Parathyroid adenoma (tissue), 2 donors: ENCODE measurements around the gene ANKRD30B.
"Not testable (repeated sequence)": the region's sequence is repeated elsewhere in the genome, so short reads cannot be mapped to it uniquely, and the experiment has no call there.

Experiments used
- H2AFZ ChIP-seq: fragments of 300-600 bp; sonication (generic); one replicate; pipeline ENCODE4 v1.7.0; 2017; ENCODE audit warnings: antibody characterized with exemption, mild to moderate bottlenecking
- H3K27ac ChIP-seq: fragments of 300-600 bp; sonication (generic); one replicate; pipeline ENCODE4 v1.7.0; 2017
- H3K27me3 ChIP-seq: fragments of 300-600 bp; sonication (generic); one replicate; pipeline ENCODE4 v1.7.0; 2017; ENCODE audit warnings: low read length; ENCODE audit not compliant: control insufficient read depth, insufficient read depth
- H3K36me3 ChIP-seq: fragments of 300-600 bp; sonication (generic); one replicate; pipeline ENCODE4 v1.7.0; 2017; ENCODE audit warnings: low read length; ENCODE audit not compliant: control insufficient read depth, insufficient read depth
- H3K4me1 ChIP-seq: fragments of 300-600 bp; sonication (generic); one replicate; pipeline ENCODE4 v1.7.0; 2017; ENCODE audit warnings: control low read depth
- H3K4me2 ChIP-seq: fragments of 300-600 bp; sonication (generic); one replicate; pipeline ENCODE4 v1.7.0; 2017; ENCODE audit warnings: low read length
- H3K4me3 ChIP-seq: fragments of 300-600 bp; sonication (generic); one replicate; pipeline ENCODE4 v1.7.0; 2017; ENCODE audit warnings: low read depth, low read length
- H3K79me2 ChIP-seq: fragments of 300-600 bp; sonication (generic); one replicate; pipeline ENCODE4 v1.7.0; 2017; ENCODE audit warnings: control low read depth
- H3K9ac ChIP-seq: fragments of 300-600 bp; sonication (generic); one replicate; pipeline ENCODE4 v1.7.0; 2017; ENCODE audit warnings: mild to moderate bottlenecking
- H3K9me3 ChIP-seq: fragments of 300-600 bp; sonication (generic); one replicate; pipeline ENCODE4 v1.7.0; 2017; ENCODE audit warnings: low read length; ENCODE audit not compliant: control insufficient read depth
- TF ChIP-seq, protein P1 (sequence below): fragments of 300-600 bp; sonication (generic); IDR thresholded peaks from one replicate; pipeline ENCODE4 v1.7.0; 2017; ENCODE audit warnings: antibody characterized with exemption, mild to moderate bottlenecking
- donor health status: primary hyperparathyroidism.

The ANKRD30B gene

DNA sequence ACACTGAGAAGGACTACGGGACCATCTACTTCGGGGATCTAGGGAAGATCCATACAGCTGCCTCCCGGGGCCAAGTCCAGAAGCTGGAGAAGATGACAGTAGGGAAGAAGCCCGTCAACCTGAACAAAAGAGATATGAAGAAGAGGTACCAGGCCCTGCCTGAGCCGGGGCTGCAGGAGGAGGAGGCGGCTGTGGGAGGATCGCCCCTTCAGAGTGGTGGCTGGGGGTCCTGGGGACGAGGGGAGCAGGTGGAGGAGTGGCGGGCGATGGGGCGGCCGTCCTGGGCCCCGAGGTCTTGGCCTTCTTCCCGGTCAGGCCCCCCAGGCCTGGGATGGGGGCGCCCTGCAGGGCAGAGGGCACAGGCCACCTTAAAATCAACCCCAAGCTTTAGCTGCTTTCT, 524 bp downstream of the ANKRD30B start:
- Histone ChIP-seq H3K4me3 (peak overlapping the region; percentile 51), H3K27ac (no peak overlapping the region), H3K36me3 (no peaks in the 10 kb centered on the region), H3K4me2 (no peak overlapping the region), H3K79me2 (no peaks in the 10 kb centered on the region), H3K9ac (no peak overlapping the region), H3K27me3 (no peaks in the 10 kb centered on the region), H3K9me3 (no peaks in the 10 kb centered on the region), H2AFZ (no peak overlapping the region), H3K4me1 (no peaks in the 10 kb centered on the region)
- TF ChIP-seq, protein P1, sequence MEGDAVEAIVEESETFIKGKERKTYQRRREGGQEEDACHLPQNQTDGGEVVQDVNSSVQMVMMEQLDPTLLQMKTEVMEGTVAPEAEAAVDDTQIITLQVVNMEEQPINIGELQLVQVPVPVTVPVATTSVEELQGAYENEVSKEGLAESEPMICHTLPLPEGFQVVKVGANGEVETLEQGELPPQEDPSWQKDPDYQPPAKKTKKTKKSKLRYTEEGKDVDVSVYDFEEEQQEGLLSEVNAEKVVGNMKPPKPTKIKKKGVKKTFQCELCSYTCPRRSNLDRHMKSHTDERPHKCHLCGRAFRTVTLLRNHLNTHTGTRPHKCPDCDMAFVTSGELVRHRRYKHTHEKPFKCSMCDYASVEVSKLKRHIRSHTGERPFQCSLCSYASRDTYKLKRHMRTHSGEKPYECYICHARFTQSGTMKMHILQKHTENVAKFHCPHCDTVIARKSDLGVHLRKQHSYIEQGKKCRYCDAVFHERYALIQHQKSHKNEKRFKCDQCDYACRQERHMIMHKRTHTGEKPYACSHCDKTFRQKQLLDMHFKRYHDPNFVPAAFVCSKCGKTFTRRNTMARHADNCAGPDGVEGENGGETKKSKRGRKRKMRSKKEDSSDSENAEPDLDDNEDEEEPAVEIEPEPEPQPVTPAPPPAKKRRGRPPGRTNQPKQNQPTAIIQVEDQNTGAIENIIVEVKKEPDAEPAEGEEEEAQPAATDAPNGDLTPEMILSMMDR: no peak

DNA sequence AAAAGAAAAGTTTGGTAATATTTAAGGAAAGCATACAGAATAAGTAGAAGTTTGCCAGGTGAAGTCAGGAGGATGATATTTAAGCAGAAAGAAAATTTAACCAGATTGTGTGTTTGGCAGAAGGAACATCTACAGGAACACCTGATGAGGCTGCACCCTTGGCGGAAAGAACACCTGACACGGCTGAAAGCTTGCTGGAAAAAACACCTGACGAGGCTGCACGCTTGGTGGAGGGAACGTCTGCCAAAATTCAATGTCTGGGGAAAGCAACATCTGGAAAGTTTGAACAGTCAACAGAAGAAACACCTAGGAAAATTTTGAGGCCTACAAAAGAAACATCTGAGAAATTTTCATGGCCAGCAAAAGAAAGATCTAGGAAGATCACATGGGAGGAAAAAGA, 15.6 kb downstream of the ANKRD30B start:
- H3K4me3 ChIP-seq, H3K36me3 ChIP-seq, H2AFZ ChIP-seq, H3K27ac ChIP-seq, H3K9me3 ChIP-seq, H3K4me1 ChIP-seq, H3K27me3 ChIP-seq, H3K9ac ChIP-seq, H3K79me2 ChIP-seq: not testable (repeated sequence)
- peak overlapping the region; percentile 17 for H3K4me2 ChIP-seq

DNA sequence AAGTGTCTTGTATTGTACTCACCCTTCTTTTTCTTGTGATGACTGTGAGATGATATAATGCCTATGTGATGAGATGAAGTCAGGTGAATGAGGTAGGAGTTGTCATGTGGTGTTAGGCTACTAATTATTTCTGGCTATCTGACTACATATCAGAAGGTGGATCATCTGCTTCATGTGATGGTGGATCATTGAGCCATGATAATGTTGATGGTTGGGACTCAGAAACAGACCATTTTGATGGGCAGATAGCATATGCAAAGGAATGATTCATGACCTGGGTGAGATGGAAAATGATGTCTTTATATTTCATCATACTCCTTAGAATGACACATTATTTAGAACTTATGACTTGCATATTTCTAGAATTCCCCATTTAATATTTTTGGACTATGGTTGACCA, 19.5 kb downstream of the ANKRD30B start:
- Histone ChIP-seq H3K27ac (no peak overlapping the region), H3K4me3 (no peak overlapping the region)

DNA sequence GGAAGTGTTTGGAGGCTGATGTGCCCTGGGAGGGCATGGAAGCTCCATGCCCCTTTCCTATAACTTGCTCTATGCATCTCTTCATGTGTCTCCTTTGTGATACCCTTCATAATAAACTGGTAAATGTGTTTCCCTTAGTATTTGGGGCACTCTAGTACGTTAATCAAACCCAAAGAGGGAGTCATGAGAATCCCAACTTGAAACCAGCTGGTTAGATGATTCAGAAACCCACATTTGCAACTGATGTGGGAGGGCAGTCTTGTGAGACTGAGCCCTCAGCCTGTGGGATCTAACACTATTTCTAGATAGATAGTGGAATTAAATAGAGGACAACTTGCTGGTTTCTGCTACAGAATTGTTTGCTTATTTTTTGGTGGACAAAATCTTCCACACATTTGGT, 20.3 kb downstream of the ANKRD30B start:
- TF ChIP-seq, protein P1: no peak
- H3K4me1 ChIP-seq: no peaks in the 10 kb centered on the region
- H3K4me2 ChIP-seq: no peak overlapping the region
- H3K9ac ChIP-seq: no peak overlapping the region
- H3K36me3 ChIP-seq: no peaks in the 10 kb centered on the region
- no peaks in the 10 kb centered on the region for H3K27me3 ChIP-seq
- no peak overlapping the region for H3K27ac ChIP-seq
- H3K9me3 ChIP-seq: no peaks in the 10 kb centered on the region
- H3K4me3 ChIP-seq: no peak overlapping the region
- no peaks in the 10 kb centered on the region for H3K79me2 ChIP-seq
- H2AFZ ChIP-seq: no peak overlapping the region

More for the DNA sequence above, 19.5 kb downstream of the ANKRD30B start:
- Histone ChIP-seq H3K4me2 (no peak overlapping the region), H3K4me1 (no peaks in the 10 kb centered on the region), H2AFZ (no peak overlapping the region), H3K36me3 (no peaks in the 10 kb centered on the region), H3K79me2 (no peaks in the 10 kb centered on the region), H3K9me3 (no peaks in the 10 kb centered on the region), H3K9ac (no peak overlapping the region), H3K27me3 (no peaks in the 10 kb centered on the region)
- TF ChIP-seq, protein P1: no peak

DNA sequence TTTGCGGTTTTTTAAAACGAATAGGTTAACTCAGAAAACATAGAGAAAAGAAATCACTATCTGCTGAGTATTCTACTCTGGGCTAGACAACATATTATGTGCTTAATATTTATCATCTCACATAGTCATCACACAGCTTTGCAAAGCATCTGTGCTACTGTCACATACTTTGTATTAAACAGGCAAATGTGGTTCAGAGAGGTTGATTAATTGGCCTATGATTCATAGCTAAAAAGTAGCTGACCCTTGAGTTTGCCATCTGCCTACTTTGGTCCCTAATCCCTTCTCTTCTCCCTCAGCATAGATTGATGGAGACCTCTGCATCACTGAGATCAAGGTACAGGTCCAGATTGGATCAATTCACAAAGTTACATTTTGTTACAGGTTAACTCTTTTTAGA, 21.4 kb downstream of the ANKRD30B start:
- no peaks in the 10 kb centered on the region for H3K27me3 ChIP-seq
- H3K9me3 ChIP-seq: no peaks in the 10 kb centered on the region
- TF ChIP-seq, protein P1: no peak
- H3K79me2 ChIP-seq: no peaks in the 10 kb centered on the region
- H3K36me3 ChIP-seq: no peaks in the 10 kb centered on the region
- no peak overlapping the region for H3K4me3 ChIP-seq
- no peak overlapping the region for H2AFZ ChIP-seq
- no peak overlapping the region for H3K9ac ChIP-seq
- H3K4me1 ChIP-seq: no peaks in the 10 kb centered on the region
- no peak overlapping the region for H3K27ac ChIP-seq
- H3K4me2 ChIP-seq: no peak overlapping the region
